Fibroblast of skin of left biceps (primary cell): ENCODE measurements around the gene ATP11B.
A peak's percentile ranks its signal among the peaks of the same experiment; 100 is the strongest.

Experiments
- DNase-seq, 2 experiments: peaks; one replicate each; pipeline ENCODE4 v3.0.0-alpha.2; 2013; ENCODE audit warnings: low read depth in 2 of 2

ATP11B gene

DNA sequence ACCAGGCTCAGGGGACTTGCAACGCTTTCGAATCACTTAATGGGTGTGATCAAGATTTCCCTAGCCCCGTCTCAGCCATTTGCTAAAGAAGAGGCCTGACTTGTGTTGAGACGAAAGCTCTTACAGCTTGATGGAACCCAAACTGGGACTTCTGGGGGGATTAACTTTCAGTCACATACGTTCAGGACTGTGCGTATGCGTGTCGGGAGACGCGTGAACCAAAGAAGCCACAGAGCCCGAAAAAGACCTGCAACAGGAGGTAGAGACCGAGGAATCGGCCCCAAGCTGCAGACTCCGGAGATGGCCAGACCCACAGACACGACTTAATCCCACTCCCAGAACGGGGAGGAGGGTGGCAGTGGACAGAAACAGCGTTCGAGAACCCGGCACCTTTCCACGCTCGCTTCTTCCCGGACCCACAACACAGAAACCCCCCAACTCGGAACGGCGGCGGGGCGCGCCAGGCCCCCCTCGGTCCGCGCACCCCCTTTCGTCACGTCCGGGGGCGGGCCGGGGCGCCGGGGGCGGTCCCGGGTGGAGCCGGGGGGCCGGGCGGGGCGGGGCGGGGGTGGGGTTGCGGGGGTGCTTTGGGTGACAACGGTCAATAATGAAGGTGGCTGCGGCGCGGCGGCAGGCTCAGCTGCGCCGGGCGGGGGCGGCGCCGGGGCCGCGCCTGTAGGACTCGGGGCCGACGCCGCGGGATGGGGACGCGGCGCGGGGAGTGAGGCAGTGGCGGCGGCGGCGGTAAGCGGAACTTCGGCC lies at the start of gene ATP11B:
Gene ATP11B (plus strand): TSS at position 604 of the 762 bp plus-strand sequence. CDS start 256 bp downstream, outside the sequence.
- no peak for DNase-seq

DNA sequence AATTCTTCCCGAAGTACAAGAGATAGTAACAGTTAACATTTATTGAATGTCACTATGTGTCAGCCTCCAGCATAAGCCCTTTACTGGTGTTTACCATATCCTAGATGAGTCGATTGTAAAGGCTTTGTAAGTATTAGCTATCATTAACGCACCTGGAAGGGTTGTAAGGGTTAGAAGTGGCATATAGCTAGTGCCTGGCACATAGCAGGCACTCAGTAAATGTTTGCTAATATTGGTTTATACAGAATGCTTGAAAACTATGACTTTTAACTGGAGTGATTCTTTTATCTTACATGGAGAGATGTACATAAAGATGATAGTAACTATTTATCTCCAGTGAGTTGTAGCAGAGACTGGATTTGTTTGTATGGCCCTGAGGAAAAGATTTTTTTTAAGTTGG lies 46.3 kb upstream of the ATP11B start:
- DNase-seq: no peak

DNA sequence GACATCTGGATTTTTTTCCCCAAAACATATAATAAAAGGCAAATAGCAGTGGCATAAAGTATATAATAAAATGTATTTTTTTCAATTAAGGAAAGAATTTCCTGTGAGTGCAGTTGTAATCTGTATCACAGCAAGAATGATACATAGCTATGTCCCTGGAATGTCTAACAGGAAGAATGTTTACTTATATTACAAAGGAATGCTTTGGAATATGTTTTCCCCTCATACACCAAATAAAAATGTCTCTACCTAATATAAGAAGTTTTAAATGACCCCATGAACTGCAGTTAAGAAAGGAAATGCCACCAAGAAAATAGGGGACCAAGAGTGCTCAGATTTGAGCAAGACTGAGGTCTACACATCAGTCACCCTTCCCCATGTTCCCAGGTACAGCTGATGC lies 38.0 kb upstream of the ATP11B start:
- DNase-seq: no peak

DNA sequence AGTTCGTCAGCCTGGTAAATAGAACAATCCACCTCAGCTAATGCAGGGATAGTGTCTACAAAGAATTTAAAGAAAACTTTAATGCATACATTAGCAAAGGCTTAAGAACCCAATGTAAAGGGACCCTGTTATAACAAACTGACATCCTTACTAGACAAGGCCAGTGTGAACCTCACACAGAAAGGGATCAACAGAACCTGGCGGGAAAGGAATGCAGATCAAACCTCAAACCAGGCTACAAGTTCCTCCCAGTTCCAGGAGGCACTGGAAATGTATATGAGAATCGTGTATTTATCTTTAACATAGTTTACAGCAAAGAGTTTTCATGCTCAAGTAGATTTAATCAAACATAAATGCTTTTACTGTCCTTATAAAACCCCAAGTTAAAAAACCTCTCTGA lies 37.6 kb upstream of the ATP11B start:
- DNase-seq: no peak

DNA sequence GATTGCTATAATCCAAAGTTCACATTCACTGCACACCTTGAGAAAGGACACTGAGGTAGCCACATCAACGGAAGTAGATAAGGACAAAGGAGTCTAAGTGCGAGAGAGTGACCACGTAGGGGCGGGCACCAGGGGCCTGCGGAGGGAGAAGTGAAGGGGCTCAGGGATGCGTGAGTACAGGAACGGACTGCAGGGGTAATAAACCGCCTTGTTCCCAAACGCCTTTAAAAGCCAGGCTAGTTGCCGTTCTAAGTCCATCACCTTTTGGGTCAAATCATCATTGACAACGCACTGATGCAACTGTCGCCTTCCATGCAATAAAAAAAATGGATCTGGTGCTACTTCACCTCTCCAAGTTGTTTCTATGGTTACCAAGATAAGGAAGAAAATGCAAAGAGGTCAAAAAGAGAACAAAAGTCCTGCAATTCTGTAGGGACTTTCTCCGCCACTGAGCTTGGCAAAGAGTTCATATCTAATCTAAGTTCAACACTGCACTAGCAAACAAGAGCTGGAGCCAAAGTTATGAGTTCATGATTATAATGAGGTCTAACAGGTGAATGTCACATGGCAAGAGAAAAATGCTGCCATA lies 32.6 kb upstream of the ATP11B start:
- DNase-seq: no peak

DNA sequence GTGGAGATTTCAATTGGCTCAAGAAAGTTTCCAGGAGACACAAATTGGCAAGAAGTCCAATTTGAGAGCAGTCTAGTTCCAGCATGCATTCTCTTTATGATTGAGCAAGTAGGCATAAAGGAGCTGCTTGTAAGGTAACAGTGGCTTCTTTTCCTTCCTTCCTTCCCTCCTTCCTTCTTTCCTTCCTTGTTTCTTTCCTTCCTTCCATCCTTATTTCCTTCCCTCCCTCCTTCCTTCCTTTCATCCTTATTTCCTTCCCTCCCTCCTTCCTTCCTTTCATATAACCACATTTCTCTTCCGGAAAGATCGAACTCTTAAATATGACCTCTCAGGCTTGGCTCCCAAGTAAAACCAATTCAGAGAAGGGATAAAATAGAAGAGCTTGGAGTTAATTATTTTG lies 29.4 kb upstream of the ATP11B start:
- no peak for DNase-seq

DNA sequence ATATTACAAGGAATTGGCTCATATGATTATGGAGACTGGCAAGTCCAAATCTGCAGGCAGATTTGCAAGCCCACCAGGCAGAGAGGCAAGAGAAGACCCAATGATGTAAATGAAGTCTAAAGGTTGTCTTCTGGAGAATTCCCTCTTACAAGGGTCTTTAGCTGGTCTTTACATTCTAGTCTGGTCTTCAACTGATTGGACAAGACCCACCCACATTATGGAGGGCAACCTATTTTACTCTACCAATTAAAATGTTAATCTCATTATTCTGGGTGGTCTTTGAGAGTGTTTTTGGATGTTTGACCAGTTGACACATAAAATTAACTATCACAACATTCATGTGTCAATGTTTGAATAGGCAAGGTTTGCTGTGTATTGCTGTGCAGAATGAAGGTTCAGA lies 28.0 kb upstream of the ATP11B start:
- no peak for DNase-seq

DNA sequence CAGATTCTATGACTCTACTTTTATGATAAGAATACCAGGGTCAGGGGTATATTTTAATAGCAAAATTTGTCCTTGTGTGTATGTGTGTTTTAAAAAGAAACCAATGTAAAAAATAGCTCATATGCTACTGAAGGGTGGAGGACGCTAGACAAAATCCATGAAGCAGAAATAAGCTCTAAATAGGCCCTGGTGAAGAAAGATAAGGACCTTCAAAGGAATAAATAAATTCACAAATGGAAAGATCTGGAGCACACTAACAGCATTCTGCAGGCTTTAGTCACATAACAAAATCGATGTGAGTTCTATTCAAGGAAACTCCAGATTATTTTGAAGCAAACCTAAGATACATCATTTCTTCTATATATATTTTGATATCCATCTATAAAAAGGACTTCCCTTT lies 27.2 kb upstream of the ATP11B start:
- no peak for DNase-seq

DNA sequence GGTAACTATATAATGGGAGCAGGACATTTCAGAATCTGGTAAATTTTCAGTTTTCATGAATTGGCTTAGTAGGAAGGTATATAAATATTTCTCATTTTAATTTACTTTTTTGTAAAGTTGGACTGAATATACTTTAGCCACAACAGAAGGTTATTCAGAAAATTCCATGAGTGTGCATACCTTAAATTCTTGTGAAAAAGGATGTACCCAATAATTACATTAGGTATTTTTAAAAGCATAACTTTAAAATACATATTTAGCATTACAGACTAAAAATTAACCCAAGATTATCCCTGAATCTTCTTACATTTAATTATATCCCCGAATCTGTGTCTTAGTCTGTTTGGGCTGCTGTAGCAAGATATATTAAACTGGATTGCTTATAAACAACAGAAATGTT lies 24.9 kb upstream of the ATP11B start:
- no peak for DNase-seq

DNA sequence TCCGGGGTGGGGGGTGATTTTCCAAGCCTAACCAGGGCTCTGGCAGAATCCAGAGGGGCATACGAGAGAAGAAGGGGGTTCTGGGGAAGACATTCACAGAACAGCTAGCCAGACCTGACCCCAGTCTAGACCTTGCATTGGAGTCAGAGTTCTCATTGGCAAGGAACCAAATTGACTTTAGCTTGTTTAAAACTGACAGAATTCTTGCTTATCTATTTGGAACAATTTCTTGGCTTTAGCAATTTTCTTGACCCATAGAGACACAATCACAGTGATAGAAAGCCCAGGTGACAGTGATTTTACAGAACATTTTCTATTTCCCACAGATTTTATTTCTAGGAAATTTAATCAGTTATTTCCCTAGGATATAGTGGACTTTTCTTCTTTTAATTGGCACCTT lies 23.6 kb upstream of the ATP11B start:
- no peak for DNase-seq

DNA sequence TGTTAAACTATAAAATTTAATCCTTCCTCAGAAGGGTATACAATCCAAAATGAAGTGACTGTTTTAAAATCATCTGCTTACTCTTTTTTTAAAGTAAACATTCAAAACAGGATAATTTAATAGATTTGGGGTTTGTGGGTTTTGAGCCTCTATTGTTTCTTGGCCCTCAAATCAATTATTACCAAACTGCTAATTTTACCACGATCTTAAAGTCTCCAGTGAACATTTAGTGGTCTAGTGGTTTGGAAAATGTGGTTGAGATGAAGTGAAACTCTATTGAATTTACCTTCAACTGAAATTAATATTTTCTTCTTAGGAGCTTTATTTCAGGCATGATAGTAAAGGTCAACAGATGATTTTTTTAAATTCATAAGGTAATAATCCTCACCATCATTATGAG lies 11.2 kb upstream of the ATP11B start:
- no peak for DNase-seq

DNA sequence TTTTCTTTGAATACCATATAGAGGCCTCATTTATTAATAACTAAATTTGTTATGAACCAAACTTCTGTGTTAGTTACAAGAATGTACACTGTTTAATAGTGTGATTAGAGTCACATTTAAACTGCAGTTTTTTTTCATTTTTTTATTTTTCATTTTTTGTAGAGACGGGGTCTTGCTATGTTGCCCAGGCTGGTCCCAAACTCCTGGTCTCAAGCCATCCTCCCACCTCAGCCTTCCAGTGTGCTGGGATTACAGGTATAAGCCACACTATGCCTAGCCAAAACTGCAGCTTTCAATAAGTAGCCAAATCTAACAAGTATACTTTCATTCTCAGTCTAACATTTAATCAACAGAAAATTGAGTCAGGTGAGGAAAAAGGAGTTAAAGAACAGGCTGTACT lies 10.2 kb upstream of the ATP11B start:
- no peak for DNase-seq

DNA sequence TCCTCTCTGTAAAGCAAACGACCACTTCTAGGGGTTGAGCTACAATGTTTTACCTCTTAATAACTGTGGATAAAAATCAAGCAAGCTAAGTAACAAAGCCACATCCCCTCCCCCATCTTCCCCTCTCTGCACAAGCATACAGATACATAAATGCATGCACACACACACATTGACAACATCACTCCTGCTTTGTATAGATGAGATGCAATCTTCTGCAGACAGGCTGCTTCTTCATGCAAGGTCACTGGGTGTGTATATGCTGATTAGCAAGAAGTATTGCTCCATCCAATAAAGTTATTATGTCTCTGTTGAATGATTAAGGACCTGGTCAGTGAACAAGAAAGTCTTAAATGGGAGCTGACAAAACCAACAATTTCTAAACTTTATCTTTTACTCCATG lies 8.8 kb upstream of the ATP11B start:
- no peak for DNase-seq

DNA sequence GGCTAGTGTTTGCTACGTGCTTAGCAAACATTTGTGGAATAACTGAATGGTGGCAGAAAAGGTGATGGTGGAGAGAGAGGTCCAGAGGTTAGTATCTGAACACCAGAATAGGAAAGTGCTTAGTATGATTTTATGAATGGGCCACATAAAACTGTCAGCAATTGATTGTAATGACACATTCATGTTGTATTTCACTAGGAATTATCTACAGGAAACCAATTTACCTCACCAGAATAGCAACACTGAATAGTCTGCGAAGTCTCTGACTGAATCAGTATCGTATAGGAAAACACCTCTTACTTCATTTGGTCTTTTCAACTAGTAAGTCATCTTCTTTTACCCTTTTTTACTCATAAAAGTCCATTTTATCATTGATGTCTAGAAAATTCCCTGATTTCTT lies 8.2 kb upstream of the ATP11B start:
- DNase-seq: no peak

DNA sequence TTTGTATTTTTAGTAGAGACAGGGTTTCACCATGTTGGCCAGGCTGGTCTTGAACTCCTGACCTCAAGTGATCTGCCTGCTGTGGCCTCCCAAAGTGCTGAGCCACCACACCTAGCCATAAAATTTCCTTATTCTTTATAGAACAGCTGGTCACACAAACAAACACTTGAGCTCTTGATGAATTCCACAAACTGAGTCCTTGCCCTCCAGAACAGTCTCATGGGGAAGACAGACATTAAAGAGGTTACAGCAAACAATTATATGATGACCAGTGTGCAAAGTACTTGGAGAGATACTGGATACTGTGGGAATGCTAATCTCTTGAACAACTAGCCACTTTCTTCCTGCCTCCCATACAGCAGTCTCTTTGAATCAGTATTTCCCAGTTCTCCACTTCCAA lies 7.5 kb upstream of the ATP11B start:
- no peak for DNase-seq

DNA sequence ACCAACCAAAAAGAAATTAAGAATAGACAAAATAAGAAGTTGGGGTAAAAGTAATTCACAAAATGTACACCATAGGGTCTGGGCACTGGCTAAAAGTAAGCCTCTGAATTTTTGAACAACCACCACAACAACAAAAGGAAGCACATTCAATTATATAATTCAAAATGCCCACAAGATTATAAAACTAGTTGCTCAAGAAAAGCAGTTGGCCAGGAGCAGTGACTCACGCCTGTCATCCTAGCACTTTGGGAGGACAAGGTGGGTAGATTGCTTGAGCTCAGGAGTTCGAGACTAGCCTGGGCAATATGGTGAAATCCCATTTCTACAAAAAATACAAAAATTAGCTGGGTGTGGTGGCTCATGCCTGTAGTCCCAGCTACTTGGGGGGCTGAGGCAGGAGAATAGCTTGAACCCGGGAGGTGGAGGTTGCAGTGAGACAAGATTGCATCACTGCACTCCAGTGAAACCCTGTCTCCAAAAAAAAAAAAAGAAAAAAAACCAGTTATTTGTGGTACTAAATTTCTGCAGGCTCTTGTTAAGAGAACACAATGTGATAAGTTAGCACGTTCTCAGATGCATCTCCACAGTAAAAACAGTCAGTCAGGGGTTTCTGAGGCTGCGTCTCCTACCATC lies 6.6 kb upstream of the ATP11B start:
- no peak for DNase-seq

DNA sequence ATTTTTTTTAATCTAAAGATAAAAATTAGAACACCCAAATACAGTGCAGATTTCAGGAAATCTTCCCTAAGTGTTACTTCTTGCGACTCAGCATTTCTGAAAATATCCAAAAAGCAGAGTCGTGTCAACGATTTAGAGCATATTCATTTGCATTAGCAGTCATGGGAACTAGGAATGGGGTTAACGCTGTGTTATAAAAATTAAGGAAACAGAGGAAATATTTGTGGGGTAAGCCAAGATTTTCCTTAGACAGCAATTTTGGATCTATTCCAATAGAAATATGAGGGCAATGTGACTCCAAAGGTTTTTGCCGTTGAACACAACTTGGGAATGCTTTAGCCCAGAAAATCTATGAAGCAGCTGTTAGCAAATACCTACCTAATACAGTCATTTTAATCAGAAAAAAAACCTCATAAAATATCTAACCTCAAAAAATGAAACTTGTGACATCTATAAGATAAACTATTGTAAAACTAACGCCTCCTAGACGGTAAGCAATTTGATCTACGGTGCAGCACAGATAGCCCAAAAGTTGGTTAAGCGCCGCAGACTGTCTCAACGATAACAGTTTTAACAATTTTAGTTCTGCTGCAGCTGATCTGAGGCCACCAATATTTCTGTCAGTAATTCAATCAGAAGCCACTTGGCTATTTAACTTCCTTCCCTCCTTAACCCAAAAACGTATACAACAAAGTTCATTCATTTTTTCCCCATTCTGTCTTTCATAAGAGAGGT lies 5.8 kb upstream of the ATP11B start:
- DNase-seq: peak; percentile 61 to 69

DNA sequence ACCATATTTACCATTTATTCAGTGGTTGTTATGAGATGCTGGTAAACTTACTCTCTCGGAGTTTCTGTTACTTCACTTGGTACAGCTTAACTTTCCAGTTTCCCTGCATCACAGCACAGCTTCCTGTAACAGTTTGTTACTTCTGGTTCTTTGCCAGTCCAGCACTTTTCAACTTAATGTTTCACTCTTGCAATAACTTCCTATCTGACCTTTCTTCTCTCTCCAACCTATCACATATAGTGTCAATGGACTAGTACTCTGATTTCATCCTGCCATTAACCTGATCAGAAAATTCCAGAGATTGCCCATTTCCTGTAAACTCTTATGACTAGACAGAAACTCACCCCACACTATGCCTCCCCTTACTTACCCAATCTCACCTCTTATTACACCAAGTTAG lies 3.9 kb upstream of the ATP11B start:
- DNase-seq: no peak

DNA sequence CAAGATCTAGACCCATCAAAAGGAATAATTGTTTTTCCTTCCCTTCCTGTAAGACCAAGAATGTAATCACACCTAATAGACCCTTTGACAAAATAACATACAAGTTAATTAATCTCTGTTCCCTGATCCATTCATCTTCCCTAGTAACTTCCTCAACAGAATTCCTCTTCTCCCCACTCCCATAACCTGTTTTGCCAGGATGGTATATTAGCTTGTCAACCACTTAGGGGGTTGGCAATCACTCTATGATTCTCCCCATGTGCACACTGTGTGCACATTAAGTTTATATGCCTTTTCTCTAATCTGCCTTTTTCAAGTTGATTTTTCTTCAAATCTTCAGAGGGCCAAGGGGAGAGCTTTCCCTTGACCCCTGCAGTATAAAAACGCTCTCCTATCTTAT lies 2.7 kb upstream of the ATP11B start:
- no peak for DNase-seq

DNA sequence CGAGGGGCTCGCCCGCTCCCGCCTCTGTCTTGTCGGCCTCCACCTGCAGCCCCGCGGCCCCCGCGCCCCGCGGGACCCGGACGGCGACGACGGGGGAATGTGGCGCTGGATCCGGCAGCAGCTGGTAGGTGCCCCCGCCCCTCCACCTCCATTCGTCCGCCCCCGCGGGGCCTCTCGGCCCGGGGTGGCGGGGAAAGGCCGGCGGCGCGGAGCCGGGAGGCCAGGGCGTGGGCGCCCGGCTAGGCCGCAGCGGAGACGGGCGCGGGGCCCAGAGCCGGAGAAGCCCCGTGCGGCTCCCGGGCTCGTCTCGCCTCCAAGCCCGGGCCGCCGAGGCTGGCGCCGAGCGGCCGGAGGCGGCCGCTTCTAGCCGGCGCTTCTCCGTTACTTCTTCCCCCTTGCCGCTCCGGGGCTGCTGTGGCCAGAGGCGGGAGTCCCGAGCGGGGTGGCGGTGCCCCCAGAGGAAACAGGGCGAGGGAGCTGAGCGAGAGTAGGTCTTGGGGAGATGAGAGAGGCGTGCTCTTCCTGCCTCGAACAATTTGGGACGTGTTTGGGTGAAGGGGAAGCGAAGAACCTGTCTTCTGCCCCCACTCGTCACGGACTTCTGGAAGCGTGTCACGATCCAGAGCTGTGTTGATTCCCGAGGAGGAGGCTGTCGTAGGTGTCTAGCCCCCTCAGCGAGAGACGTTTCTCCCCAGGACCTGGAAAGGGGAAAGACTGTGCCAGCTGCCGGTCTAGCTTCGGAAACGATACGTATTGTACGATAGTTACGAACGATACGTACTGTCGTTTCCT lies 555 bp downstream of the ATP11B start:
- DNase-seq: no peak

DNA sequence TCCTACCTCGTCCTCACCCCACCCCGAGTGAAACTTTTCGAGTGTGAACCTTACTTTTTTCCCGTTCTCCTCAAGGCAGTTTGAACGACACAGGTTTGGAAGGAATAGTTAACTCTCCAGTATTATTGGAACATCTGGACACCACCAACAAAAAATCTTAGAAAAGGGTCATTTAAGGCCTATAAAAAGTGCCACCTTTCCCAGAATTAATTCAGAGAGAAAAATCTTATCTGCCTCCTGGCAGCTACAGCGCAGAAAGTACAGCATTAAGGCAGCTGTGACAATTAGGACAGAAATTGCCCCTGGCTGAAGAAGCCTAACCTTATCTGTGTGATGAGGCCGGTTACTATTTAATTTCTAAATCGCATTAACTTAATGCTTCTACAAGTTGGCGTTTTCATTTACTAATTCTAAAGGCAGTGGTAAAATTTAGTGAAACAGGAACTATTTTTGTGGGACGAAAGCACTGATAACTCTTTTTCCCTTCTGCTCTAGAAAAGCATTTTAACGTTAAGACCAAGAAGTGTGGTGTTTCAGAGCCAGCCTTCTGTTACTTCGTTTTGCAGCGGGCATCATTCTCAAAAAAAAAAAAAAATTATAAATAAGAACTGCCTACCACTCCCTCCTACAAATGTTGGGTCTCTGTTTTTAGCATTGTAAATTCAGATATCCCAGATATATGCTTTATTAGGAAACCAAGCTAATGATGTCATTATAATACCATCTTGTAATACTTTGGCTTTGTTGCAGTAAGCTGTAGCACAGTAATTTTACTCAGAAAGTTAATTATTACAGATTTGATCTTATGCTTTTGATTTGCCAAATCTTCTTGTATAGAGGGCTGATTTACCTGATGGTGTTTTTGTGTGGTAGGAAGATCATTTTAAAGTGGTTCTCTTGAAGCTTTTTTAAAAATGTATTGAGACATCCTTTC lies 1.4 kb downstream of the ATP11B start:
- DNase-seq: no peak
